Kidney capillary endothelial cell (primary cell): ENCODE results near the gene CAND1.
"Not testable (repeated sequence)": the region's sequence is repeated elsewhere in the genome, so short reads cannot be mapped to it uniquely, and the experiment has no call there.

Source experiments
- DNase-seq: peaks from one replicate; pipeline ENCODE4 v3.0.0-alpha.2; 2018; ENCODE audit warnings: low spot score

Gene CAND1

DNA sequence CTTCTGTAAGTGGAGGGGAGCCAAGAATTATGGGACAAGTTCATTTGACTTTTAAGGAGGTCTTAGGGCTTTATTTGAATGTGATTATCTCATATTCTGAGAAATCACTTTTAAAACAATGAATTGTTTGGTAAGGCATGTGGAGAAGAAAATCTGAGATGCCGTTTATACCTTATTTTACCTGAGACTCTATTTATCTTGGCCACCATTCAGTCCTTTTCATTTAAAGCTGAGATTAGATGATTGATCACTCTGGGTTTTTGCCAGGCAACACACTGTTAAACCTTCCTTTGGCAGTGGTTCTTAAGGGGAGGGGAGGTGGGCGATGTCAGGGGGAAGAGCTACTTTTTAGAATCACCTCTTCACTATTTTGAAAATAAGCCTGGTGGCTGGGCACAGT is 11.4 kb downstream of the CAND1 start:
- no peak for DNase-seq

DNA sequence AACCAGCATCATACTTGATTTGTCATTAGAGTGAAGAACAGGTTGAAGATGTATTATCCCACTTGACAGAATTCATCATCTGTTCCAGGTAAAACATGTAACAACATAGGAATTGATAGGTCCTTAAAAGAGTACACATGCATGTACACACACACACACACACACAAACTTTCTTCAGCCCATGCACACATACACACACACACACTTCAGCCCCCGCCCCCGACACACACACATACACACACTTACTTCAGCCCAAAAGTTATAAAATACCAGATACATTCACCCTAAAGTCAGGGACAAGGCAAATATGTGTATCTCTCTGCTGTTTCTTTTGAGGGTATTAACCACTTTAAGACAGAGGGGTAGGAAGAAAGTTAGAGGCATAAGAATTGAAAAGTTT is 15.4 kb downstream of the CAND1 start:
- no peak for DNase-seq

DNA sequence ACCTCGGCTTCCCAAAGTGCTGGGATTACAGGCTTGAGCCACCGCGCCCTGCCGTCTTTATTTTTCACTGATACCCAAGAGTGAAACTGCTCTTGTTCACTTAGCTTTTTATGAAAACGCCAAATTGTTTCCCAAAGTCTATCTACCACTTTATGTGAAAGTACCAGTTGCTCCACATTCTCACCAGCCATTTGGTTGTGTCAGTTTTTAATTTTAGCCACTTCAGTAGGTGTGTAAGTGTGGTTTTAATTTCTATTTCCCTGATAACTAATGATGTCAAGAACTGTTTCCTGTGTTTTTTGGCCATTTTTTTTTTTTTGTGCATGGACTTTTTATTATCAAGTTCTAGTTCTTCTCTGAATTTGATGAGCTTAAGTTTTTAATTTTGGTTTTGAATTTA is 17.1 kb downstream of the CAND1 start:
- DNase-seq = no peak

DNA sequence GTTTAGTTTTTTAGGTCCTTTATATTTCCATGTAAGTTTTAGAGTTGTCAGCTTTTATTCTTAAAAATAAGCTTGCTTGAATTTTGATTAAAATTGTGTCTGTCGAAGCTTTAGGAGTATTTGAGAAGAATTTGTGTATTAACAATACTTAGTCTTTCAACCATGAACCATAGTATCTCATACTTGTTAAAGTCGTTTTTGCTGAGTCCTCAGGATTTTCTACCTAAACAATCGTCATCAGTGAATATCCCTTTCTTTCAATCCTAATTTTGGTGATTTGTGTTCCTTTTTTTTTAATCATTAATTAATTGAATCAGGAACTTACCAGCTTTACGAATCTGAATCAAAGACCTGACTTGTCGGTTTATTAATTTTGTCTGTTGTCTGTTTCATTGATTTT is 18.2 kb downstream of the CAND1 start:
- DNase-seq = no peak

DNA sequence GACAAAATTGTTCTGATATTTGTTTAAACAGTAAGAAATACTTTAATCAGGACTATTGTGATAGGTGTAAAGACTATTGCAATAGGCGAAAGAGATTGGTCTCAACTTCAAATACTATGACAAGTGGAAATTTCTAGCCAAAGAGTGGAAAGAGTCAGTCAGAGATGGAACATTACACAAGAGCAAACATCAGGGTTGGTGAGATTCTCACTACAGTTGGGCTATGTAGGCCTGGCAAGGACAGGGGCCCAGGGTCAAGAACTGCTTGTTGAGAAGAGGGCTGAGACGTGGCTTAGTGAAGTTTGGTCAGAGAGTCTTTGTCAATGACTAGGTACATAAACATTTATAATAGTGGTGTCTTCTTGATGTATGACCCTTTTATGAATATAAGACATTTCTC is 19.4 kb downstream of the CAND1 start:
- DNase-seq = no peak

DNA sequence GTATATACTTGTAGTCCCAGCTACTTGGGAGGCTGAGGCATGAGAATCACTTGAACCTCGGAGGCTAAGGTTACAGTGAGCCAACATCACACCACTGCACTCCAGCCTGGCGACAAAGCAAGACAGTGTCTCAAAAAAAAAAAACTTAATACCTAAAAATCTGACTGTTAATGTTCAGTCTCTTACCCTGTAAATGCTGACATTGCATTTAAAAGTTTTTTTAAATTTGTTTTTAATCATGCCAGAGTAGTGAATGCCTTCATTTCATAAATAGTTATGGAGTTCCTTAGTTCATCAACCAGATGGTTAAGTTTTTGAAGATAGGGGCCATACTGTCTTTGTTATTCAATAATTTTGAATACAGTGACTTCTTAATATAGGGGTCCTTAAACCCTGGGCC is 21.2 kb downstream of the CAND1 start:
- no peak for DNase-seq

DNA sequence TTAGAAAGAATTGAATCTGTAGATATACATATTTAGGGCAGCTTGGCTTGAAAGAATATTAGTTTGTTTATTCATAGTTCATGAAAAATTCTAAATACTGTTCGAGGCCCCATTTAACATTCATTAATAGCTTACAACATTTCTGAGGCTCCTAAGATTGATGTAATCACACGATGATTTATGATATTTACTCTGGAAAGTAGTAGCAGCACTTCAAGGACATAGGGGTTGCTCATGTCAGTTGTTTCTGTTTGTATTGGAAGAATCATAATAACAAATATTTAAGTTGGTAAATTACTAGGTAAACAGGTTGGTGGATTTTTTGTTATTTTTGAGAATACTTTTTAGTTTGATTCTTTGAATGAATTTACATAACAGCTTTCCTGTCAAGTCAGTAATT is 30.4 kb downstream of the CAND1 start:
- DNase-seq = no peak

DNA sequence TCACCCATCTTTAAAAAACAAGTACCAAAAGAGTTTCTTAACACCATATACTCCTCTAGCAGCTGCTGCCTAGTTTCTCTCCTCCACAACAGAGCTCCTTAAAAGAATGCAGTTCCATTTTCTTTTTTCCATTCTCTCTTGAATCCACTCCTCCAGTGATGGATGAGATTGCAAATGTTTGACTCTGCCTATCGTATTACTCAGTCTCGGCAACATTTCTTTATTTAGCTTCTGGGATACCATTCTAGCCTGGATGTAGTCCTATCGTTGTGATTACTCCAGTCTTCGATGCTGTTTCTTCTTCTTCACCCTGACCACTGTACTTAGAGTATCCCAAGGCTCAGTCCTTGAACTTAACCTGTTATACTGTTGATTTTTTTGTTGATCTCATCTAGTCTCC is 30.8 kb downstream of the CAND1 start:
- no peak for DNase-seq

DNA sequence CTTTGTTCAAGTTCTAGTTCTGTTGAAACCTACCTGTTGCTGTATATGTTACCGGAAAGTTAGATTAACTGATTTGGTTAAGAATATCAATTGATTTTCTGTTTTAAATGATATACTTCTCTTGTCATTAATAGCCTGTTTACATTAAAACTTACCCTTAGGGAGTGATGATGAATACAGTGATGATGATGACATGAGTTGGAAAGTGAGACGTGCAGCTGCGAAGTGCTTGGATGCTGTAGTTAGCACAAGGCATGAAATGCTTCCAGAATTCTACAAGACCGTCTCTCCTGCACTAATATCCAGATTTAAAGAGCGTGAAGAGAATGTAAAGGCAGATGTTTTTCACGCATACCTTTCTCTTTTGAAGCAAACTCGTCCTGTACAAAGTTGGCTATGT is 33.0 kb downstream of the CAND1 start:
- no peak for DNase-seq

DNA sequence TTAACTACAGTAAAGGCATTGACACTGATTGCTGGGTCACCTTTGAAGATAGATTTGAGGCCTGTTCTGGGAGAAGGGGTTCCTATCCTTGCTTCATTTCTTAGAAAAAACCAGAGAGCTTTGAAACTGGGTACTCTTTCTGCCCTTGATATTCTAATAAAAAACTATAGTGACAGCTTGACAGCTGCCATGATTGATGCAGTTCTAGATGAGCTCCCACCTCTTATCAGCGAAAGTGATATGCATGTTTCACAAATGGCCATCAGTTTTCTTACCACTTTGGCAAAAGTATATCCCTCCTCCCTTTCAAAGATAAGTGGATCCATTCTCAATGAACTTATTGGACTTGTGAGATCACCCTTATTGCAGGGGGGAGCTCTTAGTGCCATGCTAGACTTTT is 36.4 kb downstream of the CAND1 start:
- no peak for DNase-seq

DNA sequence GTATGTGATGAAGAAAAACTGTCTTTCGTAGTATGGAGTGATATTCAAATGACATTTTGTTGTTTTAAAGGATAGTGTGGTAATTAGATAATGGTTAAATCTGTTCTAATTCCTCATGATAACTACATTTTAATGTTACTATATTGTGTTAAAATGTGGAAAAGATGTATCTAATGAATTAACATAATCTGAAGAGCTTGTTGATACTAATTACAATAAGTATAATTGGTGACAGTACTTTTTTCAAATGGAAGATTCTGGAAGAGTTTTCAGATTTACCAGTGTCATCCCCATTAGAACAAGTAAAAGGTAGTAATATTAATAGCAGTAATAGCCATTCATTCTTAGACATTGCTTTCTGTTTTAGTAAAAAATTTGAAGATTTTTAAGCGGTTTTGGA is 37.6 kb downstream of the CAND1 start:
- DNase-seq = no peak

DNA sequence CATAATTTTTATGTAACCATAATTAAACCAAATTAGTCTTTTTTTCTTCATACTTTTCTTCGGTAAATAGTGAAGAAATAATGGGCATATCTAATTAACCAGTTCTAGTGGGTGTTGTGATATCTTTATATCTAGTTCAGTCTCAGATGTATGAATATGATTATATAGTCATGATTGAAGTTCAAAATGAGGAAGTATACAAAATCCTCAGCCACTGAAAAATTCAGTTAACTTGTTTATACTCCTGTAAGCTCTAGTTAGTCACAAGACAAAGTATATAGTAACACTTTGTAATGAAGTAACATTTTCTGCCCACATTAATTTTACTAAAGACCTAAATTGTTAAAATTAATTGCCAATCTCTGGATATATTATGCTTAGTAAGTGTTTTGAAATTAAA is 46.5 kb downstream of the CAND1 start:
- no peak for DNase-seq

DNA sequence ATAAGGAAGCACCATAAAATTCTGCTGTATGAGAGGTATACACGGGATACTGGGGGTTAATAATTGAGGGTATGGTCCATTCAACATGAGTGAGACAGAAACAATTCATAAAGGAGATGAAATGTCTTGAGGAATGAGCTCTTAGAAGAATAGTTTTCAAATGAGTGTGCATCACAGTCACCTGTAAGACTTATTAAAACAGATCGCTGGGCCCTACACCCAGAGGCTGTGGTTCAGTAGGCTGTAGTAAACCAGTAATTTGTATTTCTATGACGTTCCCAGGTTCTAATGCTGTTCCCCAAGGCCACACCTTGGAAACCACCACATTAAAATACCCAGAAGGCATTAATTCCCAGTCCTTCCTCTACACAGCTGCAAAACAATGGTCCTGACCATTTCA is 49.6 kb downstream of the CAND1 start:
- DNase-seq = no peak

DNA sequence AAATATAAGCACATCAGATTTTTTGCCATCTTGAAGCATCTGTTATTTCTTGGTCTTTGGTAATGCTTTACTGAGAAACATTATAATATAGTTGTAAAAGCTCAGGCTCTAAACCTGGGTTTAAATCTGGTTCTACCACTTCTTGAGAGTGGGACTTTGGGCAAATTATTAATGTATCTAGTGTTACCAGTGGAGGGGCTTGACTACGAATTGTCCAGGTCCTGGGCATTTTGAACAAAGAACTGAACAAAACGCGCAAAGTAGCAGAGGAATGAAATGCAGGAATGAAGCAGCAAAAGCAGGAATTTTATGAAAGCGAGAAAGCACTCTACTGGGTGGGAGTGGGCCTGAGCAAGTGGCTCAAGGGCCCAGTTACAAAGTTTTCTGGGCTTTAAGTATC is 50.8 kb downstream of the CAND1 start:
- no peak for DNase-seq

DNA sequence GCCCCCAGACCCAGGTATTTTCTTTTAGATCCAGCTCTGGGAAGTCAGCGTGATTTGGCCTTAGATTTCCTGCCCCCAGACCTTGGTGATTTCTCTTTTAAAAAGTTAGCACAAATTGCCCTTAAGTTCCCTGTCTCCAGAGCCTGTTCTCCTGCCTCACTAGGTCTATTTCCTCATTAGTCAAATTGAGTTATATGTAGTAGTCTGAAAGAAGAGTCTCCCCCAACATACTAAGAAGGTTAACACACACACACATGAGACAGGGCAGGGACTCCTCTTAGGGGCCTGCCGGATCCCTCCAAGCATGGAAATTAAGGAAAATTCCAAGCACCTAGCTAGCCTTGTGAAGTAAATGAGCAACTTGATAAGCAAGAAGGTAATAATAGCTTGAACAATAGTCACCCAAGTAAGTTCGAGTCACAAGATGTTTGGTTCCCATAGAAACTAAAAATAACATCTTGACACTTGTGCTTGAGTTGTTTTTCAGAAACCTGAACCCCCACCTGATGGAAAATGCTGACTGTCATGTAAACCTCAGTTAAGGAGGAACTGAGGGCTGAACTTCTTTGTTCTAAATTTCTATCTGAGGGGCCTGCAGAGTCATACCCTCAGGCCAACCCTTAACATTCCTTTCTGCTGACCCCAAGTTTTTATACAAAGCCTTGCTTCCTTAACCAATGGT is 51.6 kb downstream of the CAND1 start:
- no peak for DNase-seq

DNA sequence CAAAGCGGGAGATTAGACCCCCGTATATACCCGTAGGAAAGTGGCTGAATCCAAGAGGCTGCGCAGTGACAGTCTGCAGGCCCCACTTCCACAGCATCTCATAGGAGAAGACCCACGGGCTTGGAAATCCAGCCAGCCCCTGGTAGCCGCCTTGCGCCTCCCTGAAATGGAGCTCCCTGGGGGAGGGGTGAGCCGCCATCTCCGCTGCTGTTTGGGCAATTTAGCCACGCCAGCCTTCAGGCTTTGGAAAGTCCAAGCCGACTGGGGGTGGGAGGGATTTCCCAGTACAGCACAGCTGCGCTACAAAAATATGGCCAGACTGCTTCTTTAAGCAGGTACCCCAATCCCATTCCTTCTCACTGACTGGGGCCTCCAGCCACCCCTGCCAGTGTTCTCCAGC is 53.4 kb downstream of the CAND1 start:
- DNase-seq = no peak

DNA sequence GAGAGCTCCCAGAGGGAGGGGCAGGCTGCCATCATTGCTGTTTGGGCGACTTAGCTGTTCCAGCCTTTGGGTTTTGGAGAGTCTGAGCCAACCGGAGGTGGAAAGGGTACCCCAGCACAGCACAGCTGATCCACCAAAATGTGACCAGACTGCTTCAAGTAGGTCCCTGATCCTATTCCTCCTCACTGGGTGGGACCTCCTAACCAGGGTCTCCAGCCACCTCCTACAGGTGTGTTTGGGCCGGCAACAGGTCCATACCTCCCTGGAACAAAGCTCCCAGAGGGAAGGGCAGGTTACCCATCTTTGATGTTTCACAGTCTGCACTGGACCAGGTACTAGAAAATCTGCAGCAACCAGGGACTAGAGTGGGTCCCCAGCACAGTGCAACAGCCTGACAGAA is 53.8 kb downstream of the CAND1 start:
- DNase-seq = no peak

DNA sequence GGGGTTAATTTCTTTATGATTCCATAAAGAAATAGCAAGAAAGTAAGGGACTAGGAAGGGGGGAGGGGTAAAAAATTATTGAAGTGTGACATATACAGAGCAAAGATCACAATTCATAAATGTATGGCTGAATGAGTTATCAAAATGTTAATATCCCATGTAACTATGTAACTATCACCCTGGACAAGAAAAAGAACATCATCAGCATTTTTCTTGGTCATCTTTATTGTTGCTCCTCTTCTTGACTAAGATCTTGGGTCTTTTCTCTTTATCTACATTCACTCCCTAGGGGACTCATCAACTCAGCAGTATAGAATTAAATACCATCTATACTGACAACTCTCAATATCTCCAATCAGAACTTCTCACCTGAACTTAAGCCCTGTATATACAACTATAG is 57.5 kb downstream of the CAND1 start:
- DNase-seq = no peak

DNA sequence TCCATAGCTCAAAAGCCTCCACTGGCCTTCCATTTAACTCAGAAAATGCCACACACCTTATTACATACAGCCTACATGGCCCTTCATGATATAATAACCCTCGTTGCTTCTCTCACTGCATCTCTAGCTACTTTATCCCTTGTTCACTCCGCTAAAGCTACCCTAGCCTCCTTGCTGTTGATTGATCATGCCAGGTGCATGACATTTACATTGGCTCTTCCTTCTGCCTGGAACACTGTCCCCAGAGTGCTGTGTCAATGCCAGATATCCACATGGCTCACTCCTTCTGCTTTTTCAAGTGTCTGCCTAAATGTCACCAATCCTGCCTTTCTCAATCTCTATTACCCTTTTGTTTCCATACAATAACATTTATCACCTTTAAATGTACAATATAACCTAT is 58.3 kb downstream of the CAND1 start:
- DNase-seq = no peak

DNA sequence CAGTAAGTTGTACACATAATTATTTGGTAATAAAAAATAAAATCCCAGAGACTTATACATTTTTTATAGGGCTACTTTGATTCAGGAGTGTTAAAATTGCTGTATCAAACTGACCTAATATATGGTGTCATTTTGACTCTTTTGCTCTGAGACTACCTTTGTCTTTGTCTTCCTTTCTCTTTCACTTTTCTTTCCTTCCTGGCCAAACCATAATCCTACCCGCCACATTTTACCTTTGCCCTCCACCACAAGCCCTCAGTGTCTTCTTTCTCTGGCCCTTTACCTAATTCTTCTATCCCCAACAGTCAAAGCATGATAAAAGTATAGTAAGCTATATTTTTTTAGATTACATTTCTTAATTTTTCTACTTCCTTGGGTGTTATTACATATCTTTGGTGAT is 62.0 kb downstream of the CAND1 start:
- DNase-seq = no peak

DNA sequence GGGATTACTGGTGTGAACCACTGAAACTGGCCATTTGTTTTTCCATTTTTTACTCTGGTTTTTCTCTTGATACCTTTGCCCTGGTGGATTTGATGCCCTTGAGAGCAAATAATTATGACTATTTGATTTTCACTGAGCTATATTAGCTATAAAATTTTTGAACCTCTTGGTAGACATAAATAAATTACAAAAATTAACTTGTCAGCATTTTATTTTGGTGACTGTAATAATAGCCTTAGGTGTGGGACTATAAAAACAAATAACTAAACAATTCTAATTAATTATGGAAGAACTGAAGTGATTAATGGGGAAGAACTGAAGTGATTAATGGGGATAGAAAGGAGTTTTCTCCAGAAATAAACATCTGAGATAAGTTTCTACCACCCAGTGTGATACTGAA is 62.7 kb downstream of the CAND1 start:
- no peak for DNase-seq

DNA sequence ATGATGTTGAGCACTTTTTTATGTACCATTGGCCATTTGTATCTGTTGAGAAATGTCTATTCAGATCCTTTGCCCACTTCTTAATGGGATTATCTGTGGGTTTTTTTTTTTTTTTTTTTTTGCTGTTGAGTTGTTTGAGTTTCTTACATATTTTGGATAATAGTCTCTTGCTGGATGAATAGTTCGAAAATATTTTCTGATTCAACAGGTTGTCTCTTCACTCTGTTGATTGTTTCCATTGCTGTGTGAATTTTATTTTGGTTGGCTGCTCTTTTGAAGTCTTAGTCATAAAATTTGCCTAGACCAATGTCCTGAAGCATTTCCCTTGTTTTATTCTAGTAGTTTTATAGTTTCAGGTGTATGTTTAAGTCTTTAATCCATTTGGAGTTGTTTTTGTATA is 64.5 kb downstream of the CAND1 start:
- DNase-seq = no peak

DNA sequence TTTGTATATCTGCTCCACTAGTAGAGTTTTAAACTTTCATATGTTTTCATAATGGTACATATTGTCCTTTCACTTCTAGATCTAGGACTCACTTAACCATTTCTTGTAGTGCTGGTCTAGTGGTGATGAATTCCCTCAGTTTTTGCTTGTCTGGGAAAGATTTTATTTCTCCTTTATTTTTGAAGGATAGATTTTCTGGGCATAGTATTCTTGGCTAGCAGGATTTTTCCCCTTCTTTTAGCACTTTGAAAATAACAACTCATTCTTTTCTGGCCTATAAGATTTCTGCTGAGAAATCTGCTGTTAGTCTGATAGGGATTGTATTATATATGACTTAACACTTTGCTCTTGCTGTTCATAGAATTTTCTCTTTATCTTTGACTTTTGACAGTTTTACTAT is 69.3 kb downstream of the CAND1 start:
- DNase-seq = no peak

DNA sequence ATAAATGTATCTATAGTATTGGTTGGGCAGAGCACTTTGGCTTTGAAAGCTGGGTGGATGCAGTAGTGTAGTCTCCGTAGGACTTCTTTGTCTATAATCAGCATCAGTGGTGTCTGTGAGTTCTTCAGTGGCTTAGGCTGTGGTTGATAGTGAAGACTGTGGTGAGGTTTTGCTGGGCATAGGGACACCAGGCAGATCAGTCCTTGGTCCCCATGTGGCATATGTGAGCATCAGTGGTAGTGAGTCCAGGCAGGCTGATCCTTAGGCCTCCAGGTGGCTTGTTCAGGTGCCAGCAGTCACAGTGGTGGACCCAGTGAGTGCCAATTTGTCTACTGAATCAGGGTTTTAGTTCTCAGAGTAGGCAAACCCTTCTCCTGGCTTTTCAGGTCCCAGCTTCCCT is 70.4 kb downstream of the CAND1 start:
- no peak for DNase-seq

DNA sequence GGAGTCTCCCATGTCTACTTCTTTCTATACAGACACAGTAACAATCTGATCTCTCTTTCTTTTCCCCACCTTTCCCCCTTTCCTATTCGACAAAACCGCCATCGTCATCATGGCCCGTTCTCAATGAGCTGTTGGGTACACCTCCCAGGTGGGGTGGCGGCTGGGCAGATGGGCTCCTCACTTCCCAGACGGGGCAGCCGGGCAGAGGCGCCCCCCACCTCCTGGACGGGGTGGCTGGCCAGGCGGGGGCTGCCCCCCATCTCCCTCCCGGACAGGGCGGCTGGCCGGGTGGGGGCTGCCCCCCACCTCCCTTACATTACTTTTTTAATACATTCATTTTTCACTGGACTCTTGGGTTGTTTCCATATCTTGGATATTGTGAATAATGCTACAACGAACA is 71.9 kb downstream of the CAND1 start:
- not testable (repeated sequence) for DNase-seq
